Tibial artery (tissue), 4 donors: ENCODE results near the gene KLHL15.

Experiments used
- DNase-seq, 2 donors: peaks; one replicate each; pipeline ENCODE4 v3.0.0-alpha.2; 2019
- H3K27ac ChIP-seq, 2 donors: fragments of 200-600 bp; sonication (generic) in 1 of 2; 1 replicate in 1 of 2; 2 replicates in 1 of 2; pipeline ENCODE4 v1.5.1; 2018 to 2019; ENCODE audit warnings: mild to moderate bottlenecking in 1 of 2
- H3K27me3 ChIP-seq, 2 donors: fragments of 200-600 bp; sonication (generic) in 1 of 2; one replicate each; pipeline versions ENCODE4 v1.5.1 to v1.6.0; 2016 to 2019
- H3K36me3 ChIP-seq, 3 donors: fragments of 200-600 bp; sonication (generic) in 2 of 3; one replicate each; pipeline ENCODE4 v1.5.1; 2016 to 2019; ENCODE audit warnings: mild to moderate bottlenecking in 2 of 3
- H3K4me1 ChIP-seq, 4 donors: fragments of 200-600 bp; sonication (generic) in 2 of 4; 1 replicate in 3 of 4; 2 replicates in 1 of 4; pipeline ENCODE4 v1.5.1; 2016 to 2019
- H3K4me3 ChIP-seq, 2 donors: fragments of 200-600 bp; sonication (generic) in 1 of 2; 1 replicate in 1 of 2; 2 replicates in 1 of 2; pipeline ENCODE4 v1.5.1; 2018 to 2019; ENCODE audit warnings: mild to moderate bottlenecking in 2 of 2
- H3K9me3 ChIP-seq, 3 donors: fragments of 200-600 bp; sonication (generic) in 1 of 3; one replicate each; pipeline ENCODE4 v1.5.1; 2016 to 2019
- intact Hi-C: fragments of 100-400 bp; cut with DNase I; formaldehyde crosslinking; loops from one replicate; pipeline ENCODE4 v1.15.0; 2023; ENCODE audit warnings: low total_unique reads
- TF ChIP-seq, protein P1 (sequence below), 2 experiments: fragments of 200-600 bp in 1 of 2; fragments of 450-650 bp in 1 of 2; IDR thresholded peaks; one replicate each; pipeline ENCODE4 v1.5.1; 2017 to 2019; ENCODE audit warnings: antibody characterized with exemption in 2 of 2, mild to moderate bottlenecking in 1 of 2, moderate library complexity in 1 of 2

The KLHL15 gene

DNA sequence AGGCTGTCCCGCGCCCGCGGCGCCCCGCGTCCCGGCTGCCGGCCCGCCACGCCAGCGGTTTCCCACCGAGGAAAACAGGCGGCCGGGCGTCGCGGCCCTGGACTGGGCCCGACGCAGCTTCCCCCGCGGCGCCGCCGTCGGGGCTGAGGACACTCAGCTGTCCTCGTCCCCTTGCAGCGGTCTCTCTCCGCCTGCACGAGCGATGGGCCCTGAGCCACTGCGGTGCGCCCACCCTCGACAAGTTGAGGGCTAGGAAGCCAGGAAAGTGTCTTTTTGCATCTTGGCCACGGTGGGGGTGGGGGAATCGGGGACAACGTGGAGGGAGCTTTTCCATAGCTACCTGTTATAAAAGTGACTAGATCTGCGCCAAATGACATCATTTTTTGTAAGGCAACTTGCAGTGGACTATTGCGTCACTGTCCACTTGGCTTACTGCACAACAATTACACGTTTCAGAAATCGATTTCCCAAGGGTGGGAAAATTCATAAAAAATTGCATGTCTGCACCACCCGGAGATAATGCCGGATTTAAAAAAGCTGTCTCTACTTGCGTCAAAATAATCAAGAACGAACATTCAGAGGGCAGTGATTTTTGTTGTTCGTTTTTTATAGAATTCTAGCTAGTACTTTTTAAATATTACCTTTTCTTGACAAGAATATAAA, 1.1 kb downstream of the KLHL15 start:
- intact Hi-C loops = loop anchor here (2.0 kb wide), 1 partner anchor 119 kb away; the partner anchor contains the start of gene APOO
- peak overlapping the region; percentile 90 to 93 for H3K4me3 ChIP-seq
- peaks cover 0 to 6% (median 0%) of the 10 kb centered on the region in 4 donors for H3K4me1 ChIP-seq
- DNase-seq = peak in 1 of 2 donors; percentile 19
- TF ChIP-seq, protein P1, sequence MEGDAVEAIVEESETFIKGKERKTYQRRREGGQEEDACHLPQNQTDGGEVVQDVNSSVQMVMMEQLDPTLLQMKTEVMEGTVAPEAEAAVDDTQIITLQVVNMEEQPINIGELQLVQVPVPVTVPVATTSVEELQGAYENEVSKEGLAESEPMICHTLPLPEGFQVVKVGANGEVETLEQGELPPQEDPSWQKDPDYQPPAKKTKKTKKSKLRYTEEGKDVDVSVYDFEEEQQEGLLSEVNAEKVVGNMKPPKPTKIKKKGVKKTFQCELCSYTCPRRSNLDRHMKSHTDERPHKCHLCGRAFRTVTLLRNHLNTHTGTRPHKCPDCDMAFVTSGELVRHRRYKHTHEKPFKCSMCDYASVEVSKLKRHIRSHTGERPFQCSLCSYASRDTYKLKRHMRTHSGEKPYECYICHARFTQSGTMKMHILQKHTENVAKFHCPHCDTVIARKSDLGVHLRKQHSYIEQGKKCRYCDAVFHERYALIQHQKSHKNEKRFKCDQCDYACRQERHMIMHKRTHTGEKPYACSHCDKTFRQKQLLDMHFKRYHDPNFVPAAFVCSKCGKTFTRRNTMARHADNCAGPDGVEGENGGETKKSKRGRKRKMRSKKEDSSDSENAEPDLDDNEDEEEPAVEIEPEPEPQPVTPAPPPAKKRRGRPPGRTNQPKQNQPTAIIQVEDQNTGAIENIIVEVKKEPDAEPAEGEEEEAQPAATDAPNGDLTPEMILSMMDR (IDR thresholded peaks at IDR 0.05) = no peak
- no peaks in the 10 kb centered on the region for H3K9me3 ChIP-seq
- no peaks in the 10 kb centered on the region for H3K27me3 ChIP-seq
- no peaks in the 10 kb centered on the region for H3K36me3 ChIP-seq
- peak overlapping the region; percentile 95 to 97 for H3K27ac ChIP-seq

- peak overlapping the region; percentile 95 to 97 for H3K27ac ChIP-seq
- TF ChIP-seq, protein P1 (IDR thresholded peaks at IDR 0.05) = no peak
- intact Hi-C loops = loop anchor here (2.0 kb wide), 1 partner anchor 118 kb away; the partner anchor contains the start of gene APOO
Observed at GRCh38 chrX:24024819-24025740, 1.9 kb downstream of the KLHL15 start.

DNA sequence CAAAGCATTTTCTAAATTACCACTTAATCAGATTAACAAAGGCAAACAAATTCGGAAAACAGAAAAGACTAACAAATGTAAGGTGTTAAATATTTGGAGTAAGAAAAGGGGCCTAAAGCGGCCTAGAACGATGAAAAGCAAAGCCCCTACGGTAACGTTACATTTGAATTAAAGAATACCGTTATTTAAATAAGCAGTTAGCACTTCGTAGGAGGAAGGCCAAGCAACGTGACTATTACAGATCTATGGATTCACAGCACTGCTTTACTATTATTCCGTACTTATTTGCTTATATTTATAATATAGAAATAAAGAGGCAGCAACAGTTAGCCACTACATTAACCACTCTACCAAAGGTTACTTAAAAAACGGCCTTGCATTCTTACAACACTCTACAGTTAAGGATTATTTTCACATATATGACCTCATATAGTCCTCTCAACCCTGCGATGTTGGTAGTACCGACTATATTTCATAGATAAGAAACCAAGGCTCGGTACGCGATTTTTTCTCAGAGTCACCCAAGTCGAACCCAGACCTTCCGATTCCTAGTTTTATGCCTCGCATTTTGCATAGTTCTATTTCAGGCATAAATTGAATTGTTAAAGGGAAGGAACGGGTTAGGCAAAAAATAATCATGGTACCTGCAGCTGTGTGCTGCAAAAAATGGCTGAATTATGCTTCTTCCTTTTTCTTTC, 2.9 kb downstream of the KLHL15 start:
- H3K27ac ChIP-seq = peak overlapping the region; percentile 95 to 97
- TF ChIP-seq, protein P1 (IDR thresholded peaks at IDR 0.05) = no peak
- H3K4me3 ChIP-seq = peak overlapping the region; percentile 90 to 93
- peaks cover 0 to 20% (median 5%) of the 10 kb centered on the region in 4 donors for H3K4me1 ChIP-seq
- no peak for DNase-seq
- H3K36me3 ChIP-seq = no peaks in the 10 kb centered on the region
- no peaks in the 10 kb centered on the region for H3K27me3 ChIP-seq
- no peaks in the 10 kb centered on the region for H3K9me3 ChIP-seq
- intact Hi-C loops = loop anchor here (2.0 kb wide), 1 partner anchor 117 kb away; the partner anchor contains the start of gene APOO

More at GRCh38 chrX:24024819-24025740, 1.9 kb downstream of the KLHL15 start:
- Histone ChIP-seq H3K27me3 (no peaks in the 10 kb centered on the region), H3K4me3 (peak overlapping the region; percentile 90 to 93), H3K36me3 (no peaks in the 10 kb centered on the region), H3K4me1 (peaks cover 0 to 11% (median 3%) of the 10 kb centered on the region in 4 donors), H3K9me3 (no peaks in the 10 kb centered on the region)
- peak; percentile 78 to 92 for DNase-seq

- H3K27ac ChIP-seq = peak overlapping the region in 1 of 2 donors; percentile 97
Observed at GRCh38 chrX:24023544-24023943, 3.4 kb downstream of the KLHL15 start.

More at GRCh38 chrX:24023544-24023943, 3.4 kb downstream of the KLHL15 start:
- TF ChIP-seq, protein P1 (IDR thresholded peaks at IDR 0.05) = no peak
- DNase-seq = no peak
- no peaks in the 10 kb centered on the region for H3K36me3 ChIP-seq
- no peaks in the 10 kb centered on the region for H3K27me3 ChIP-seq
- intact Hi-C loops = no loop called here
- peaks cover 0 to 20% (median 5%) of the 10 kb centered on the region in 4 donors for H3K4me1 ChIP-seq
- H3K4me3 ChIP-seq = peak overlapping the region; percentile 90 to 93
- H3K9me3 ChIP-seq = no peaks in the 10 kb centered on the region
